NB4 (cell line): ENCODE results near the gene PPP6R1.

Experiments used
- MYC ChIP-seq: IDR thresholded peaks from 2 replicates; pipeline ENCODE4 v1.6.1; 2011; ENCODE audit warnings: low read depth, low read length
- POLR2A ChIP-seq: IDR thresholded peaks from 2 replicates; pipeline ENCODE4 v1.6.1; 2011; ENCODE audit warnings: mild to moderate bottlenecking; ENCODE audit not compliant: insufficient read length; ENCODE audit errors: extremely low read depth

- TF ChIP-seq MYC: no peak
- no peak for TF ChIP-seq POLR2A
These were observed 33.3 kb downstream of the PPP6R1 start for GRCh38 chr19:55225415-55225958.
